Esophagus muscularis mucosa (tissue), 4 donors: ENCODE results near the gene TMEM63C. TPM values are rescaled to one million over a fixed set of nuclear protein-coding genes. Genes with fewer than 3 reads are reported as not detected.

Experiments
- DNase-seq: peaks from one replicate; pipeline ENCODE4 v3.0.0-alpha.2; 2017; ENCODE audit errors: extremely low spot score
- H3K27ac ChIP-seq, 4 donors: fragments of 200-600 bp; sonication (generic); replicated peaks in 1 of 4; 1 replicate in 3 of 4; 2 replicates in 1 of 4; pipeline ENCODE4 v1.5.1; 2016 to 2019; ENCODE audit warnings: mild to moderate bottlenecking in 1 of 4
- H3K27me3 ChIP-seq, 4 donors: fragments of 200-600 bp; sonication (generic); one replicate each; pipeline versions ENCODE4 v1.5.1 to v1.6.0; 2016 to 2019
- H3K36me3 ChIP-seq, 4 donors: fragments of 200-600 bp; sonication (generic); one replicate each; pipeline ENCODE4 v1.5.1; 2016 to 2019
- H3K4me1 ChIP-seq, 4 donors: fragments of 200-600 bp; sonication (generic); one replicate each; pipeline ENCODE4 v1.5.1; 2016 to 2019
- H3K4me3 ChIP-seq, 4 donors: fragments of 200-600 bp; sonication (generic); 1 replicate in 2 of 4; 2 replicates in 2 of 4; pipeline ENCODE4 v1.5.1; 2016 to 2019; ENCODE audit warnings: mild to moderate bottlenecking in 4 of 4, moderate library complexity in 1 of 4
- H3K9me3 ChIP-seq, 4 donors: fragments of 200-600 bp; sonication (generic); 1 replicate in 3 of 4; 2 replicates in 1 of 4; pipeline ENCODE4 v1.5.1; 2016 to 2019
- EP300 ChIP-seq: sonication (generic); formaldehyde crosslinking; IDR thresholded peaks from one replicate; pipeline ENCODE4 v1.6.1; 2017; ENCODE audit warnings: antibody characterized with exemption
- POLR2A ChIP-seq: fragments of 450-650 bp; IDR thresholded peaks from one replicate; pipeline ENCODE4 v1.6.1; 2017; ENCODE audit warnings: antibody characterized with exemption, moderate library complexity, mild to moderate bottlenecking, low read depth
- POLR2AphosphoS5 ChIP-seq, 2 donors: sonication (generic); formaldehyde crosslinking; IDR thresholded peaks; one replicate each; pipeline ENCODE4 v1.6.1; 2017; ENCODE audit warnings: antibody characterized with exemption in 2 of 2
- WGBS: methylation state at CpG from one replicate; pipeline ENCODE4 v1.1.5; 2018; 5-methylcytosine and 5-hydroxymethylcytosine counted together
- intact Hi-C: fragments of 100-400 bp; cut with DNase I; formaldehyde crosslinking; loops from one replicate; pipeline ENCODE4 v1.15.1; 2023
- total RNA-seq, 4 donors: library from RNA; depleted of rRNA; stranded (reverse); fragments of >200 nt; gene quantifications; one replicate each; pipeline versions ENCODE4 v1.1.0 to v1.2.1, GENCODE V29; 2016
- TF ChIP-seq, protein P1 (sequence below), 3 experiments: fragments of 200-600 bp in 2 of 3; fragments of 450-650 bp in 1 of 3; sonication (generic) in 2 of 3; IDR thresholded peaks; one replicate each; pipeline ENCODE4 v1.5.1; 2017 to 2019; ENCODE audit warnings: antibody characterized with exemption in 3 of 3, mild to moderate bottlenecking in 2 of 3, moderate library complexity in 1 of 3

TMEM63C gene
- total RNA-seq, 4 donors from 2014 or later: 0.83 to 5.0 (median 1.1) TPM

DNA sequence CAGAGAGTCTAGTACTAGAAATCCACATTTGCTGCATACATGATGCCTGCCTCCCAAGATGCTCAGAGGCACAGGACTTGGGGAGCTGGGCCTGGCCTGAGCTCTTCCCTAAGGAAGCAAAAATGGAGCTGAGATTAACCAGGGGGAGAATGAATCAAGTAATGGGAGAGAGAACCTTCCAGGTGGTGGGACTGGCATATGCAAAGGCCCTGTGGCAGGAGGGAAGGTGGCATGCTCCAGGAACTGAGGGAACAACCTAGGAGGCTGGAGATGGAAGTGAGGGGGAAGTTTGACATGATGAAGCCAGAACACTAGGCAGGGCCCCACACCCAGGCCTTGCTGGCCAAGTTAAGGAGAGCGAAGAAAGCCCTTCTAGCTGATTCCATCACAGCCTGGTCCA is 23.3 kb downstream of the TMEM63C start:
- H3K27me3 ChIP-seq: peaks cover 0 to 46% (median 0%) of the 10 kb centered on the region in 4 donors

GRCh38 chr14:77205566-77205965 is 24.0 kb downstream of the TMEM63C start:
- no peak for TF ChIP-seq EP300
- TF ChIP-seq, protein P1, sequence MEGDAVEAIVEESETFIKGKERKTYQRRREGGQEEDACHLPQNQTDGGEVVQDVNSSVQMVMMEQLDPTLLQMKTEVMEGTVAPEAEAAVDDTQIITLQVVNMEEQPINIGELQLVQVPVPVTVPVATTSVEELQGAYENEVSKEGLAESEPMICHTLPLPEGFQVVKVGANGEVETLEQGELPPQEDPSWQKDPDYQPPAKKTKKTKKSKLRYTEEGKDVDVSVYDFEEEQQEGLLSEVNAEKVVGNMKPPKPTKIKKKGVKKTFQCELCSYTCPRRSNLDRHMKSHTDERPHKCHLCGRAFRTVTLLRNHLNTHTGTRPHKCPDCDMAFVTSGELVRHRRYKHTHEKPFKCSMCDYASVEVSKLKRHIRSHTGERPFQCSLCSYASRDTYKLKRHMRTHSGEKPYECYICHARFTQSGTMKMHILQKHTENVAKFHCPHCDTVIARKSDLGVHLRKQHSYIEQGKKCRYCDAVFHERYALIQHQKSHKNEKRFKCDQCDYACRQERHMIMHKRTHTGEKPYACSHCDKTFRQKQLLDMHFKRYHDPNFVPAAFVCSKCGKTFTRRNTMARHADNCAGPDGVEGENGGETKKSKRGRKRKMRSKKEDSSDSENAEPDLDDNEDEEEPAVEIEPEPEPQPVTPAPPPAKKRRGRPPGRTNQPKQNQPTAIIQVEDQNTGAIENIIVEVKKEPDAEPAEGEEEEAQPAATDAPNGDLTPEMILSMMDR (IDR thresholded peaks at IDR 0.05): no peak
- no peak for TF ChIP-seq POLR2A
- TF ChIP-seq POLR2AphosphoS5 (IDR thresholded peaks at IDR 0.05): no peak
- Histone ChIP-seq H3K4me1 (no peaks in the 10 kb centered on the region), H3K36me3 (no peaks in the 10 kb centered on the region), H3K27me3 (peaks cover 0 to 39% (median 0%) of the 10 kb centered on the region in 4 donors), H3K27ac (no peak overlapping the region), H3K4me3 (no peak overlapping the region), H3K9me3 (no peaks in the 10 kb centered on the region)
- intact Hi-C loops: no loop called here
- WGBS: 56% methylated on average over 3 of the region's 4 CpGs
- no peak for DNase-seq

More for the DNA sequence above, 23.3 kb downstream of the TMEM63C start:
- intact Hi-C loops: no loop called here
- Histone ChIP-seq H3K36me3 (no peaks in the 10 kb centered on the region), H3K4me3 (no peak overlapping the region), H3K4me1 (no peaks in the 10 kb centered on the region), H3K9me3 (no peaks in the 10 kb centered on the region), H3K27ac (no peak overlapping the region)
- TF ChIP-seq POLR2A: no peak
- no peak for TF ChIP-seq EP300
- no peak for TF ChIP-seq POLR2AphosphoS5 (IDR thresholded peaks at IDR 0.05)
- TF ChIP-seq, protein P1 (IDR thresholded peaks at IDR 0.05): no peak
- no peak for DNase-seq
- 100% methylated on average over 1 of the region's 1 CpG for WGBS

DNA sequence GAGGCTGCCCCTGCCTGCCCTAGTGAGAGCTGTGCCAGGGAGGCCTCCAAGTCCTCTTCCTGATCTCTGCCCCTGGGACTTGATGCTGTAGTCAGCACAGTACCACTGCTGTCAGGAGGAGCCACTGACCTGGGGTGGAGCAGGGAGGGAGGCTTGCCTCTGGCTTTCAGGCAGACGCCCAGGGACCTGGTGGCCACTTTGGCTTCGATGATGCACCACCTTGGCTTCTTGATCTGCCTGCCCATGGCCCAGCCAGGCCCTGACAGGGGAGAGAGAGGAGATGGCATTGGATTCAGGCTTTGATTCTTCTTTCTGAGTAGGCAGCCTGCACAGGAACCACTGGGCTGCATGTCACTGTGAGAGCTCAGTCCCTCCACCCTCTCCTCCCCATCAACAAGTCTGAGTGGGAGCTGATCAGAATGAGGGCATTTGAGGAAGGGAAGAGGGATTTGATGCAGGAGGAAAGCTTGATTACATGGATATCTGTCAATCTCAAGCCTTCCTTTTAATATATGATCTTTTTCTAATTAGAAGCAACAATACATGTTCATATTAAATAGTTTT is 24.7 kb downstream of the TMEM63C start:
- Histone ChIP-seq H3K27me3 (peaks cover 0 to 31% (median 0%) of the 10 kb centered on the region in 4 donors), H3K4me3 (no peak overlapping the region), H3K27ac (no peak overlapping the region), H3K4me1 (no peaks in the 10 kb centered on the region), H3K9me3 (no peaks in the 10 kb centered on the region), H3K36me3 (no peaks in the 10 kb centered on the region)
- TF ChIP-seq EP300: no peak
- TF ChIP-seq POLR2AphosphoS5 (IDR thresholded peaks at IDR 0.05): no peak
- TF ChIP-seq, protein P1 (IDR thresholded peaks at IDR 0.05): no peak
- intact Hi-C loops: no loop called here
- WGBS: 67% methylated on average over 1 of the region's 2 CpGs
- DNase-seq: no peak

GRCh38 chr14:77206877-77207389 is 25.3 kb downstream of the TMEM63C start:
- no peaks in the 10 kb centered on the region for H3K9me3 ChIP-seq
- no peaks in the 10 kb centered on the region for H3K4me1 ChIP-seq
- H3K27me3 ChIP-seq: peaks cover 0 to 25% (median 0%) of the 10 kb centered on the region in 4 donors
- DNase-seq: no peak
- 49% methylated on average over 2 of the region's 2 CpGs for WGBS
- TF ChIP-seq POLR2A (no peak), POLR2AphosphoS5 (IDR thresholded peaks at IDR 0.05) (no peak), EP300 (no peak)
- TF ChIP-seq, protein P1 (IDR thresholded peaks at IDR 0.05): no peak
- no peak overlapping the region for H3K4me3 ChIP-seq
- no peaks in the 10 kb centered on the region for H3K36me3 ChIP-seq
- H3K27ac ChIP-seq: no peak overlapping the region
- intact Hi-C loops: no loop called here
